HepG2 (cell line): ENCODE results near the gene DDIT4. TPM values are rescaled to one million over a fixed set of nuclear protein-coding genes. Genes with fewer than 3 reads are reported as not detected.

Source experiments
- ARID3A ChIP-seq: IDR thresholded peaks from 2 replicates; pipeline ENCODE4 v1.6.1; 2012; ENCODE audit warnings: low read depth, low read length, improper control_type of control experiment
- ELK4 ChIP-seq: sonication (generic); formaldehyde crosslinking; IDR thresholded peaks from 2 replicates; pipeline ENCODE4 v1.9.0; 2021; ENCODE audit warnings: missing genetic modification reagents, borderline replicate concordance
- FOXC1 ChIP-seq: sonication (generic); formaldehyde crosslinking; IDR thresholded peaks from 2 replicates; pipeline ENCODE4 v1.8.0; 2022; ENCODE audit warnings: mild to moderate bottlenecking, missing genetic modification reagents, borderline replicate concordance
- GTF2F1 ChIP-seq: fragments of 150-350 bp; IDR thresholded peaks from 2 replicates; pipeline ENCODE4 v1.6.1; 2014; ENCODE audit warnings: low read length
- KAT2B ChIP-seq: fragments of 150-350 bp; IDR thresholded peaks from 2 replicates; pipeline ENCODE4 v1.6.1; 2014; ENCODE audit warnings: low read depth, low read length, borderline replicate concordance
- KLF13 ChIP-seq: sonication (generic); formaldehyde crosslinking; IDR thresholded peaks from 2 replicates; pipeline ENCODE4 v1.4.0; 2020; ENCODE audit warnings: mild to moderate bottlenecking, missing genetic modification reagents
- MYPOP ChIP-seq: sonication (generic); formaldehyde crosslinking; IDR thresholded peaks from 2 replicates; pipeline ENCODE4 v1.8.1; 2023; ENCODE audit warnings: mild to moderate bottlenecking, moderate library complexity, missing genetic modification reagents
- ONECUT2 ChIP-seq: sonication (generic); formaldehyde crosslinking; IDR thresholded peaks from 2 replicates; pipeline ENCODE4 v1.4.0; 2020; ENCODE audit warnings: missing genetic modification reagents
- PCBP1 ChIP-seq: fragments of 200-400 bp; formaldehyde crosslinking; IDR thresholded peaks from 2 replicates; pipeline ENCODE4 v1.6.1; 2017; ENCODE audit warnings: mild to moderate bottlenecking, low read depth, low read length, borderline replicate concordance
- PRPF4 ChIP-seq: fragments of 200-400 bp; formaldehyde crosslinking; IDR thresholded peaks from 2 replicates; pipeline ENCODE4 v1.6.1; 2016; ENCODE audit warnings: low read length, low read depth; ENCODE audit not compliant: poor library complexity, severe bottlenecking
- PTBP1 ChIP-seq: fragments of 200-400 bp; formaldehyde crosslinking; IDR thresholded peaks from 2 replicates; pipeline ENCODE4 v1.6.1; 2018; ENCODE audit warnings: low read length, low read depth; ENCODE audit not compliant: poor library complexity, severe bottlenecking
- RXRA ChIP-seq: sonication (generic); formaldehyde crosslinking; IDR thresholded peaks from 2 replicates; pipeline ENCODE4 v1.5.1; 2020; ENCODE audit warnings: missing genetic modification reagents
- SIN3B ChIP-seq: fragments of 150-350 bp; IDR thresholded peaks from 2 replicates; pipeline ENCODE4 v1.6.1; 2014; ENCODE audit warnings: low read length
- SNAPC2 ChIP-seq: sonication (generic); formaldehyde crosslinking; IDR thresholded peaks from 2 replicates; pipeline ENCODE4 v1.8.1; 2022; ENCODE audit warnings: mild to moderate bottlenecking, missing genetic modification reagents
- SRSF1 ChIP-seq: fragments of 200-400 bp; formaldehyde crosslinking; optimal IDR thresholded peaks from 2 replicates; pipeline ENCODE3; 2017; ENCODE audit warnings: mild to moderate bottlenecking, low read depth, low read length, moderate library complexity
- THRA ChIP-seq: sonication (generic); formaldehyde crosslinking; IDR thresholded peaks from 2 replicates; pipeline ENCODE4 v1.4.0; 2020; ENCODE audit warnings: missing genetic modification reagents, borderline replicate concordance
- YEATS2 ChIP-seq: sonication (generic); formaldehyde crosslinking; IDR thresholded peaks from 2 replicates; pipeline ENCODE4 v1.4.0; 2020; ENCODE audit warnings: missing genetic modification reagents, borderline replicate concordance
- ZBTB34 ChIP-seq: sonication (generic); formaldehyde crosslinking; IDR thresholded peaks from 2 replicates; pipeline ENCODE4 v1.8.0; 2022; ENCODE audit warnings: mild to moderate bottlenecking, missing genetic modification reagents
- ZNF354B ChIP-seq: sonication (generic); formaldehyde crosslinking; IDR thresholded peaks from 2 replicates; pipeline ENCODE4 v1.8.0; 2022; ENCODE audit warnings: mild to moderate bottlenecking, missing genetic modification reagents
- ZNF850 ChIP-seq: sonication (generic); formaldehyde crosslinking; conservative IDR thresholded peaks from 2 replicates; pipeline ENCODE4 v1.9.0; 2021; ENCODE audit warnings: mild to moderate bottlenecking, missing genetic modification reagents
- polyA plus RNA-seq, 8 experiments: library from polyadenylated mRNA; depleted of rRNA in 3 of 8; stranded (reverse) in 7 of 8; unstranded in 1 of 8; fragments of >200 nt; fragmentation: Illumina TruSeq in 4 of 8; extraction: Trizol in 4 of 8; gene quantifications; 2 replicates each; pipeline versions ENCODE4 v1.2.1 to v1.2.3, GENCODE V29; 2011 to 2016; ENCODE audit warnings: low read depth in 4 of 8, missing spikeins in 1 of 8, mixed read lengths in 1 of 8; ENCODE audit not compliant: insufficient read depth in 1 of 8
- total RNA-seq, 5 experiments: library from RNA; depleted of rRNA; stranded (reverse); fragments of >200 nt; fragmentation: Illumina TruSeq; extraction: Trizol; gene quantifications; 2 replicates each; pipeline ENCODE4 v1.2.3, GENCODE V29; 2016; ENCODE audit warnings: low read depth in 1 of 5

DDIT4 gene
- total and polyA plus RNA-seq, 2 of the 13 experiments (the other 11 are each of a cell fraction or from before 2014, with no cell fraction given): 35.6 to 40.7 TPM

GRCh38 chr10:72276421-72277339 is 3.0 kb downstream of the DDIT4 start (continued):
- TF ChIP-seq ARID3A: no peak
- no peak for TF ChIP-seq SRSF1
- TF ChIP-seq KAT2B: no peak
- TF ChIP-seq ONECUT2 (CRISPR knock-in tag): no peak
- peak; percentile 84 for TF ChIP-seq RXRA (CRISPR knock-in tag)
- TF ChIP-seq PRPF4: no peak
- no peak for TF ChIP-seq SNAPC2 (CRISPR knock-in tag)
- TF ChIP-seq ELK4 (CRISPR knock-in tag): no peak
- no peak; the same call in 1 of the 2 replicates for TF ChIP-seq THRA (CRISPR knock-in tag)
- TF ChIP-seq ZNF850: no peak
- TF ChIP-seq YEATS2 (CRISPR knock-in tag): no peak
- 0 out of 2 replicates have a peak, but pooled peaks have one; percentile 72 for TF ChIP-seq ZNF354B (CRISPR knock-in tag)
- TF ChIP-seq PCBP1: no peak
- no peak for TF ChIP-seq PTBP1
- peak; percentile 74; the same call in 1 of the 2 replicates for TF ChIP-seq ZBTB34 (CRISPR knock-in tag)
- no peak for TF ChIP-seq GTF2F1
- no peak for TF ChIP-seq SIN3B
- TF ChIP-seq KLF13 (CRISPR knock-in tag): no peak
- no peak; the same call in 1 of the 2 replicates for TF ChIP-seq MYPOP
- no peak for TF ChIP-seq FOXC1
